NCI-H1694 treated with DMSO at 0.1 percent for 48 hours (cell line): ENCODE data around the gene DCBLD2.
A peak's percentile ranks its signal among the peaks of the same experiment; 100 is the strongest.

ENCODE experiments used
- DNase-seq: peaks from one replicate; lab custom pipeline; 2025; lab: John Stamatoyannopoulos, UW

The DCBLD2 gene, protein sequence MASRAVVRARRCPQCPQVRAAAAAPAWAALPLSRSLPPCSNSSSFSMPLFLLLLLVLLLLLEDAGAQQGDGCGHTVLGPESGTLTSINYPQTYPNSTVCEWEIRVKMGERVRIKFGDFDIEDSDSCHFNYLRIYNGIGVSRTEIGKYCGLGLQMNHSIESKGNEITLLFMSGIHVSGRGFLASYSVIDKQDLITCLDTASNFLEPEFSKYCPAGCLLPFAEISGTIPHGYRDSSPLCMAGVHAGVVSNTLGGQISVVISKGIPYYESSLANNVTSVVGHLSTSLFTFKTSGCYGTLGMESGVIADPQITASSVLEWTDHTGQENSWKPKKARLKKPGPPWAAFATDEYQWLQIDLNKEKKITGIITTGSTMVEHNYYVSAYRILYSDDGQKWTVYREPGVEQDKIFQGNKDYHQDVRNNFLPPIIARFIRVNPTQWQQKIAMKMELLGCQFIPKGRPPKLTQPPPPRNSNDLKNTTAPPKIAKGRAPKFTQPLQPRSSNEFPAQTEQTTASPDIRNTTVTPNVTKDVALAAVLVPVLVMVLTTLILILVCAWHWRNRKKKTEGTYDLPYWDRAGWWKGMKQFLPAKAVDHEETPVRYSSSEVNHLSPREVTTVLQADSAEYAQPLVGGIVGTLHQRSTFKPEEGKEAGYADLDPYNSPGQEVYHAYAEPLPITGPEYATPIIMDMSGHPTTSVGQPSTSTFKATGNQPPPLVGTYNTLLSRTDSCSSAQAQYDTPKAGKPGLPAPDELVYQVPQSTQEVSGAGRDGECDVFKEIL

DNA sequence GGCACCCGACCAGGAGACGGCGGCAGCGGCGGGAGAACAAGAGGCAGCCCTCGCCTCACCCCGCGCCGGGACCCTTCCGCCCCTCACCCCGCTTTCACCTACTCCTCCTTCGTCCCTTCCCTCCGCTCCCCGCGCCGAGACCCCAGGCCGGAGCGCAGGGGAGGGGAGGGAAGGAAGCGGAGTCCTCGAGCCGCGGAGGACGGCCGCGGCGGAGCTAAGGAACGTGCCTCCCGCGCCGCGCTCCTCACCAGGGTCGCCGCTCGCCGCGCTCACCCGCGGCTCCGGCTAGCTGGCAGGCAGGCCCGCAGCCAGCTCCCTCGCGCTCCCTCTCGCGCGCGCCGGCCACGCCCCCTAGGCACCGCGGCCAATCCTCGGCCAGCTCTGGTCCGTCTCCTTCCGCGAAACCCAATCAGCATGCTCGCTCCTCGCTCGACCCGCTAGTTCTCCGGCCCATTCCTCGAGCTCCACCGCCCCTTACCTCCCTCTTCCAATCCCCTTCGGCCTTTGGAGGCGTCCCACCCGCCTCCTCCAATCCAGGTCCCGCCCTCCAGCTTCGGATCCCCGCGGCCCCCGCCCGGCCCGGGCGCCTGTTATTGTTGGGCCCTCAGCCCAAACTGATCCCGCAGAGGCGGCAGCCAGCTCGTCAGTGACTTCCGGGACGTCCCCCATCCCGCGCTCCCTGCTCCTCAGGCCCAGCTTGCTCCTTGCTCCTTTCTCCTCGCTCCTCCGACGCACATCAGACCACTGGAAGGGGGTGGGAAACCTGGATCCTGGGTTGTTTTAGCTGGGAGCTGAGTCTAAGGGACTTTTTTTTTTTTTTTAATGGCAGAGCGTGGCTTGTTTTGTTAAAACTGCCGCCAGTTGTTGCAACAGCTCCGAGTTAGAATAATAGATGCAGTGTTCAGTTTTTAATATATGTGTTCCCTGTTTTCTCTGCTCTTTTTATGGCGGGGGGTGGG is at the start of gene DCBLD2:
Gene DCBLD2 (minus strand): TSS at position 304 of the 959 bp plus-strand sequence. CDS start 369 bp downstream, outside the sequence.
- DNase-seq: peak; percentile 97

DNA sequence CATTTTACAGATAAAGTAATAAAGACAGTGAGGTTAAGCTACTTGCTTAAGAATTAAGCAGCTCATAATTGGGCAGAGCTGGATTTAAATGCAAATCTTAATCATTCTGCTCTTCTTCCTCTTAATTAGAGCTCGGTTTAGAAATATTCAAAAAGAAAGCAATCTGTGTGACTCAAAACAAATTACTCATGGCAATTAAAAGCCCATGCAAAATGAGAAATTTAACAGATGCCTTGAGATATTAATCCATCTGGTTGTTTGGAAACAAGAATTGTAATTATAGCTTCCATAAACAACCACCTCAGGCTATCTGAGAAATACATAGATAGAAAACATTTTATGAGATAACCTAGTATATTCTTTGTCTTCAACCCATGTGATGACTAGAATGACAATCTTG is 44.2 kb upstream of the DCBLD2 start:
- no peak for DNase-seq

DNA sequence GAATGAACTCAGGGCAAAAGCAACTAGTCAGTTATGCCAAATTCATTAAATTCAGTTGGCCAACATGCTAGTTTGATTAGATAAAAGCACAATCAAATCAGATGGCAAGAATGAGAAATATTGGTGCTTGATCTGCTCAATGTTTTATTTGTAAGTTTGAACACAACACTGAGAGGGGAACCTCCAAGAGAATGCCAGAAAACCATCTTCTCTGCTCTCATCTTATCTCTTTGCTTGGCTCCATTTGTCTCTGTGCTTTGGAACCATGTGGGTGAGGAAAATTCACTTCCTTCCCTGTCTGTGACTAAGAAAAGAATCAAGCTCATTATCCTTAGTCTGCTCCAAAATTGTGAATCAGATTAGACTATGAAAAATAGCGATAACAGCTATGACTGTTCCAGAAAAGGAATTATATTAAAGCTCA is 43.6 kb upstream of the DCBLD2 start:
- DNase-seq: no peak

DNA sequence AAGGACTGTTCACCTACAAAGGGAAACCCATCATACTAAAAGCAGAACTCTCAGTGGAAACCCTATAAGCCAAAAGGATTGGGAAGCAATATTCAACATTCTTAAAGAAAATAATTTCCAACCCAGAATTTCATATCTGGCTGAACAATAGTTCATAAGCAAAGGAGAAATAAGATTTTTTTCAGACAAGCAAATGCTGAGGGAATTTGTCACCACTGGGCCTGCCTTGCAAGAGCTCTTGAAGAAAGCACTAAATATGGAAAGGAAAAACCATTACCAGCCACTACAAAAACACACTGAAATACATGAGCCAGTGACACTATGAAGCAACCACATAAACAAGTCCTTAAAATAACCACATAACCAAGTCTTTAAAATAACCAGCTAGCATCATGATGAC is 28.9 kb upstream of the DCBLD2 start:
- no peak for DNase-seq

DNA sequence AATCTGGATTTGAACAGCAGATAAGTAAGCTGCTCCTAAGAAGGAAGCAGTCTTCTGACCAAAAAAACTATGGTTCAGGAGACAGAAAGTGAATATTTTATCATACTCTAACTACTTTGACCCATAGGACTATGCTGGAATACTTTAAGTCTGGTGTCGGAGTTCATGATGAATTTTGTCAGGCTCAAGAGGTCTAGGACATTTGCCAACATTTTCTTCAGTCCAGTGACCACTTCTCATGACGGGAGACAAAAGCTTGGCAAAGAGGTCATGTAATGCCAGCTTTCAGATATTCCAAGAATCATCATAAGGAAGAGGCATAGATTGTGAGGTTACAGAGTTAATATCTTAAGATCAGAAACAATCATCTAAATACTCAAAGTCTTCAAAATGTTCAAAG is 20.5 kb upstream of the DCBLD2 start:
- DNase-seq: no peak

DNA sequence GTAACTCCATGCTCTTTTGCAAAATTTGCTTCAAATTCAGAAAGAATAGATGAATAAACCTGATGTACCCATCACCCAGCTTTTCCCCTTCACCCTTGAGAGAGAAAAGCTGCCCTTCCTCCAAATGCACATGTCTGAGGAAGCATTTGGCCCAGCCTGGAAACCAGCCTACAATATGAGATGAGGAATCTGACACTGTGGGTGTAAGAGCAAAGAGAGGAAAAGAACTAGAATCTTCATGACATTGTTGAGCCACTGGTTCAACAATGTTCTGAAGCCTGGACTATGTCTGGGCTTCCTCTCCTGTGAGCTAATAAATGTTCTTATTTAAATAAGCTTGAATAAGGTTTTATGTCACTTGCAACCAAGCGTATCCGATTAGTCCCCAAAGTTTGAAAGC is 18.7 kb upstream of the DCBLD2 start:
- DNase-seq: no peak

DNA sequence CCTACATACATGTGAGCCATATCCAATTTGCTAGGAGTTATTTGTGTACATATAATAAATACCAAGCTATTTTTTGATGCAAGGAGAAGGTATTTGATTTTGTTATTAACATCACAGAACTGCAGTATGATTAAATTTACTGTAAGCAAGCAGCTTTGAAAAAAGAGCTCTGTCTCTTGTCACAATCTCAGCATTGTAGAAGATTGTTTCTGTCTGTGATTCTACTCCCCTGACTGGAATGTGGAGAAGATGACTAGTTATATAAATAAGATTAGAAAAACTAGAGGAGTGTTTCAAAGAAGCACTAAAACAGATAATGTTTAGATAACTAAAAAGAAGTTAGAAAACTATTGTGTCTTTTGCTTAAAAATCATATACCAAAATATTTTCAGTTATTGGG is 17.1 kb upstream of the DCBLD2 start:
- DNase-seq: no peak

DNA sequence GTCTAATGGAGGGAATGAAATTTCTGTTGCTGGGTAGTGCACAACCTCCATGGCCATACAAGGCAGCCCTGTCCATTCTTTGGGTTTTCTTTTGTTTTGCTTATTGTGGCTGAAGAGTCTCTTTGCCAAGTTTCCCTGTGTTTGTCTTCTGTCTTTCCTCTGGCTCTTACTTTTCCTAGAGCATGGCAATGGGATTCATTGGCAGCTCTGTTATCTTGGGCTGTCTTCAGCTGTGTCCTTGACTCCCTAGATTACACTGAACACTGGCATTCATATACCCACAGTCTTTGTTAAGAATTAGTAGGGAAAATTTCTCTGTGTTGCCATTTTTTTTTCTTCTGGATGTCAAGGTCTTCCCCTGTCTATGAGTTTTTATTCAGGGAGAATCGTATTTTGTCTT is 16.1 kb upstream of the DCBLD2 start:
- DNase-seq: no peak

DNA sequence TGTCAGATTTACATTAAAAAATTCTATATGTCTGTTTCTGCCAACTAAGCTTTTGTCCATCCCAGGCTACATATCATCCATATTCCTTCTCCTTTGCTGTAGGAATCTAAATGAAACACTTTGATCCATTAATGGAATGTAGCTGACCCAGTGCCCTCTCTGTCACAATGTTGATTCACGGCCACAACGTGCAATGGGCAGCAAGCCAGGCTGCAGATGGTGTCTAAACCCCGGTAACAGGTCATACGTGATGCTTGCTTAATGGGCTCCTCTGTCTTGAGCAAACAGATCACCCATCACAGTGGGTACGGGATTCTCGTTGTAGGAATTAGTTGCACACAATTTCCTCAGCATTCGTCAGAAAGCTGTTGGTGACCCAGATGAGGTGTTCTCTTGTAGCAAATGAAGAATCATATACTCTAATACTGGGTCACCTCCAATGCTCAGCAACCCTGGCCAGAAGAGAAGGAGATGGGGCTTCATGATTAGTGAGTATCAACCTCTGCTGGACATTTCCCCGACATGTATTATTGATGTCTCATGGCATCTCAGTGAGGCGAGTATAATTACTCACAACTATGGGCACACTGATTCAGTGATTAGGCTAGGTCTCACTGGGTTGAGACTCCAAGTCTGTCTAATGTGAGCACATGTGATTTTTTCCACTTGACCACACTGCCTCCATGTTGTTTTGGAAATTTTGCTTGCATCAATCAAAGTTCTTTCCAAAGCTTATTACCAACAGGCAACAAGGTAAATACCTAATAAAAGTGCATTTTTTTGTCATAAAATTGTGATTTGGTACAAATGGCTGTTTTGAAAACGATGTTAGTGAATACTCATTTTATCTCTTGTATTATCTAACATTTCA is 12.9 kb upstream of the DCBLD2 start:
- DNase-seq: peak; percentile 62

DNA sequence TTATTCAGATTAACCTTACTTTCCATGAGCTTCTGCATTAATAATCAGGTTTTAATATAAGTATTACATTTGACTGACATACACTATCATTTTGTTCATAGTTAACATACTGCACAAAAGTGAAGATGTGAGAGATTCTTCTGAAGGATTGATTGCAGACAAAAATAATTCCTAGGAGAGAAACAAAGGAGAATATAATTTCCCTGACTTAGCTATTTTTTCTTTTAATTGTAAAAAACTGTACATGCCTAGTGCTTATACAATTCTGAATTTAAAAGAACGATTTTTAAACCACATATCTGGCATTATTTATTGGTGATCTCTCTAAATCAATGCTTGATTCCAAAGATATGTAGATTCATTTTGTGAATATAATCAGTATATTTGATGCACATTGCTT is 11.0 kb upstream of the DCBLD2 start:
- no peak for DNase-seq

DNA sequence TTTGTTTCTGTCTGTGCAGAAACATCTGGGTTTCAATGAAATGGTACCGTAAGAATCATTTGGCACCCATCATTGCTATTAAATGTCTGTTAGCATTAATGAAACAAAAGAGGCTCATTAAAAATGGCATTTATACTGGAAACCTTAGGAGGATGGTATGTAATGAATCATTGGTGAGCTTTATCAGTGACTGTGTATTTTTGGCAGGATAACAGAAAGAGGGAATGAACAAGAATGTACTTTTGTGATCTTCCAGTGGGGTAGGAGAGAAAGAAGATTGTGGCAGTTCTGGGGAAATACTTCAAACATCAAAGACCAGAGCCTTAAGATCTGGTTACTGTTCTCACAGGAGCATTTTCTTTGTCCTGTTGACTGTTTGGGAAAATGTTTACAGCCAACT is 4.7 kb upstream of the DCBLD2 start:
- no peak for DNase-seq

DNA sequence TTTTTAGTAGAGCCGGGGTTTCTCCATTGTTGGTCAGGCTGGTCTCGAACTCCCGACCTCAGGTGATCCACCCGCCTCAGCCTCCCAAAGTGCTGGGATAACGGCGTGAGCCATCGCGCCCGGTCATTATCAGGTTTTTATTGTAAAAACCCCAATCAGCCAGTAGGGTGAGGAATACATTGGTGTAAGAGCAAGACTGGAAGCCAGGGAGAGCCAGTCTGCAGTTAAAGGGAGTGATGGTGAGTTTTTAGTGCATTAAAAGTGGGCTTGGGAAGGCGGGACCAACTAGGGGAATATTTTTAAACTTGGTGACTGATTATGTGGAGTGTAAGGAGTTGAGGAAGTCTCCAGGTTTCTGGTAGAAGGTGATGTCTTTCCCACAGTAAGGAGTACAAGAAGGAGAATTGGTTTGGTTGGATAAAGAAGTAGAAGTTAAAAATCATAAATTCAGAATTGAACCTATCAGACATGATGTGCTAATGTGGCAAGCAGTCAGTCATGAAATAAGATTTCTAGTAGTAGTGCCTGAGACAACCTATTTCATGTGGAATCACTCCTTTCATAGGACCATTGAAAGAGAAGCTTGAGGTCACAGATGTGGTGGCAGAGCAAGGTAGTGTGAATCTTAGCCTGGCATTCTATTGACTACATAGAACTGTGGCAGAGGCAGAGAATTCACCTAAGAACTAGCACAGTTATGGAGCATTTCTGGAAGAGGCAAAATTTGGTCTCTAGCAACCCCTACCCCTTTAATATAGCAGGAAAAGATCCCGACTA is 2.4 kb upstream of the DCBLD2 start:
- DNase-seq: no peak

DNA sequence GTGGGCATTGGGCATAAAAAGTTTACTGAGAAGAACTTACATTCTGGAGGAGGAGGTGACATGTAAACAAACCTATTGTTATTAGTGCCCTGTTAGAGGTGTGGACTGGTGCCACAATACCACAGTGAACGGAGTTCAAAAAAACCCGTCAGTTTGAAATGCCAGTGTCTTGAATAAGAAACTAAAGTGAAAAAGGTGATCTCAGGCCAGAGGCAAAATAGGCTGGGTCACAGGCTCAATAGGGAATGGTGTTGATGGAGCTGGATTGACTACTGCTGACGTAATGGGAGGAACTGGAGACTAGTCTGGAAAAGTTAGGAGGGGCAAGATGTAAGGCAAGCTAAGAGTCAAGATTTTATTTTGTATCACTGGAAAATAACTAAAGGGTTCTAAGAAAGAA is 1.6 kb upstream of the DCBLD2 start:
- DNase-seq: no peak

DNA sequence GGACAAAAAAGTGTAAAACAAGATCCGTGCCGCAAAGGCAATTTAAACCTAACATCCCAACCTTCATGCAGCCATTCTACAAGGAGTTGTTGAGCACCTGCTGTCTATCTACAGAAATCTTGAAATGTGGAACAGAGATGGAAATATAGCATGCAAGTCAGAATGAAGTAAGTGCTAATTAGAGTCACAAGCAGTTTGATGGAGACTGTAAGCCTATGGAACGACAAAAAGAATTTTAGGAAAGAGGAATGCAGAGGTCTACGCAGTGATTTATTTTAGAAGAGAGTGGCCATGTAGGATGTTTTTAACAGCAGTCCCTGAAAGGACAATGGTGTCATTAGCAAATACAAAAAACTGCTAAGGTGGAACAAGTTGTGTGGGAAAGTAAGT is 851 bp upstream of the DCBLD2 start:
- no peak for DNase-seq

DNA sequence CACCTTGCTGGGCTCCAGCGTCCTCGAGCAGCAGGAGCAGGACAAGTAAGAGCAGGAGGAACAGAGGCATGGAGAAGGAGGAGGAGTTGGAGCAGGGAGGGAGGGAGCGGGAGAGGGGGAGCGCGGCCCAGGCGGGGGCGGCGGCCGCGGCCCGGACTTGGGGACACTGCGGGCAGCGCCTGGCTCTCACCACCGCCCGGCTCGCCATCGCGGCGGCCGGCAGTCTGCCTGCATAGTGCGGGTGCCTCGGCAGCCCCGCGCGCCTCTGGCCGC is 440 bp downstream of the DCBLD2 start:
- no peak for DNase-seq

DNA sequence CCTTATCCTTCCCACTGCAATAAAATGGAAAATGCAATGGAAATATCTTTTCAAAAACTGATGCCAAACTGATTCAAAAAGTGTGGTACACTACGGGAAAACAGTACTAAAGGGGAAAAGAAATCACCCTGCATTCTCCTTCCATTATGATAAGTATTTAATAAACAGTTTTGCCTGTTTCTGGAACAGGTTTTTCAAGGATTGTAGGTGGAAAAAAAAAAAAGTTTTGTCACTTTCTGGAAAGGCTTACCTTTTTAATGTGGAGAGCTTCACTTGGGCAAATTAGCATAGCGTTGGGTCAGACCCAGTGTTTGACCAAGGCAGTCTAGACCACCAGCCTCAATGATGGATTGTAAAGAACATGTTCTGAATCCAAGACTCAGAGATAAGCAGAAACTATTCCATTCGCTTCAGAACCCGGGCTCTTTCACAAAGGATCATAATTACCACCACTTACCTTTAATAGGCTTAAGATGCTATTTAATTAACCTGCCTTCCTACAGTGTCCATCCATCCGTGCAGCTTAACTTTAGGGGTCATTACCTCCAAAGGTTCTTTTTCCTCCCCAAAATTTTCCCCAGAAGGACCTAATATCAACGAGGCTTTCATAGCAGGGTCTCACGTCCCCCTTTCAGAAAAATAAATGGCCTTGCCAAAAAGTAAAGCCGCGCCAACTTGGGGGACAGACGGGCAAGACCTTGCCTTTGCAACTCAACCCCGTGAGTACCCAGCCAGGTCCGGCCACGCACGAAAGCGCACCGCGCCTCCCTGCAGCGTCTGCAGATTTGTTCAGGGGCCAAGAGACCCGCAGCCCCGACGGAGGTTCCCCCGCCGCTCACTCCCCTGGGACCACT is 1.0 kb downstream of the DCBLD2 start:
- peak; percentile 15 for DNase-seq

DNA sequence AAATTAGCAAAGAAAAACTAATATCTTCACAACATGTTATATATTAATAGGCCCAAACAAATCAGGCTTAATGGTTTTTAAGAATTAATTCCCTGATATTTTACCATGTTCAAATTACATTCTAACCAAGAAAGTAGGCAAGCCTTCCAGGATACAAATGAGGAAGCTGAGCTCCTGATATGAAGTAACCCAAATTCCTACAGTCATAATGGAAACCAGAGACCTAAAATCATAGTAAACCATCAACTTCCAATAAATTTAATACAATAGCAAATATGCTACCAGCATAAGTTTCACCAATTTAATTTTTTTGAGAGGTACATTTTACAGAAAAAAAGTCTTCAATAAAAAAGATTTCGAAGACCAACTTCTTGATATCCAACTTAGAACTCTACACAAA is 3.8 kb downstream of the DCBLD2 start:
- DNase-seq: no peak

DNA sequence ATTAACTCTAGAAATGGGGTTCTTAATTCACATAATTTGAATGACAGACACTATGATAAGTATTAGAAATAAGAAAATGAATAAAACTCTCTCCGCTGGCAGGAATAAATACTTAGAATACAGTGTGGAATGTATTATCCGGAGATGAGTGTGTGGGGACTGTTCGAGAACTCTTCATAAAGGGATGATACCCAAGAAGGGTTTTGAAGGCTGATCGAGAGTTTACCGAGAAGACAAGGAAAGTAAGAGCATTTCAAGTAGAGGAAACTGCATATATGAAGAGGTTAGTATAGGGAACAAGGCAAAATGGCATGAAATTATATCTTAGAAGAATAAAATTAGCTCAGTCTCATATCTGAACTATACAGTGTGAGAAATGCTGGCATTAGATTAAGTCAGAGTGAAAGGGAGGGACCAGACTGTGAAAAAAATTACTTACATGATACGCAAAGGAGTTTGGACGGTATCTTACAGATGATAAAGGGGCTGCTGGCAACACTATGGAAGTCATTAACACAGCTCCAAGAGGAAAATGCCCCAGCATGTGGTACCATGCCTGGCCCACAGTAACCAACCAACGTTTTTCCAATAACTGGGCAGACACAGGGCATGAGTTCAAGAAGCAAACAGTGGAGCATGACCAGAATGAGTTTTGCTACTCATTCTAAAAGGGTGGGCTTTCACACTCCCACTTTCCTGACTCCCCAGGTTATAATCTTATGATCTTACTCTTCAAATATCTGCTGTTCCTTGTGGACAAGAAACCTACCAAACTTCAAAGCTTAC is 6.5 kb downstream of the DCBLD2 start:
- no peak for DNase-seq

DNA sequence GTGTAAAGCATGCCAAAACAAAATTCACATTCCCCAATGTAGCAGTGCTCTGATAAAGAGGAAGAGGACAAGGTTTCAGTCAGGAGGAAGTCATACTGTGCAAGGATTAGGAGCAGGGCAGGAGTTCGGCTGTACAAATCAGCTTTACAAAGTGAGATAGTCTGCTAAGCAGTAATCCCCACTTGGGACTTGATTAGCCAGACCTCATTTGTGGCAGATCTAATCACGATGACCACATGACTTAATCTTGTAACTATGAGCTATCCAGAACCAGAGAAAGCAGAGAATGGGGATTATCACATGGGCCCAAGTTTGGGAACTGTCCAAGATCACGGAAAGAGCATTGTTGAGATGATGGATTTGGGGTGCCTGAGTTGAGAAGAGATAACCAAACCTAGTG is 7.8 kb downstream of the DCBLD2 start:
- DNase-seq: no peak
